Heart left ventricle (tissue), 13 donors: Measurements from ENCODE around the gene ZNF669.

Experiments used
- CTCF ChIP-seq, 12 donors: fragments of 200-600 bp; sonication (generic) in 4 of 12; IDR thresholded peaks; one replicate each; pipeline versions ENCODE4 v1.5.0 to v1.8.0; 2018 to 2022; ENCODE audit warnings: antibody characterized with exemption in 12 of 12, mild to moderate bottlenecking in 5 of 12
- POLR2A ChIP-seq, 2 donors: fragments of 450-650 bp; IDR thresholded peaks; one replicate each; pipeline ENCODE4 v1.6.1; 2017; ENCODE audit warnings: antibody characterized with exemption in 2 of 2, mild to moderate bottlenecking in 2 of 2, moderate library complexity in 2 of 2
- donor health status: ischemic (EF 13 %, LVEDD 7.1; RV severe dilation, severe dysfunction).
- donor health status: DM: no; HTN: yes; CAD: no.
- donor health status: DM: no; HTN: no; CAD: no.
- donor health status: ischemic (EF 25% LVEDD 6.9; RV normal size, moderate dysfunction).
- donor health status: ischemic (EF 25% LVEDD 5.7; RV mildly dilated, moderate dysfunction).
- donor health status: ischemic (EF 35%, LVEDD 5.7; RV mildly dilated, moderate dysfunction).
- donor health status: nonischemic (EF 11% LVEDD 7.7; RV severe dilation, severe dysfunction).
- donor health status: DM: yes; HTN: yes; CAD: no.
- donor health status: PGD.
- donor health status: ischemic (EF 29% LVEDD 5.4; RV normal size, mild dysfunction).
- donor health status: nonischemic (EF 23%, LVEDD 6.1; RV moderate dilation, normal function).

GRCh38 chr1:247088967-247089366, 15.2 kb downstream of the ZNF669 start:
- TF ChIP-seq CTCF (IDR thresholded peaks at IDR 0.05) = no peak
- no peak for TF ChIP-seq POLR2A (IDR thresholded peaks at IDR 0.05)
